ENCODE data around the gene TECR.

DNA sequence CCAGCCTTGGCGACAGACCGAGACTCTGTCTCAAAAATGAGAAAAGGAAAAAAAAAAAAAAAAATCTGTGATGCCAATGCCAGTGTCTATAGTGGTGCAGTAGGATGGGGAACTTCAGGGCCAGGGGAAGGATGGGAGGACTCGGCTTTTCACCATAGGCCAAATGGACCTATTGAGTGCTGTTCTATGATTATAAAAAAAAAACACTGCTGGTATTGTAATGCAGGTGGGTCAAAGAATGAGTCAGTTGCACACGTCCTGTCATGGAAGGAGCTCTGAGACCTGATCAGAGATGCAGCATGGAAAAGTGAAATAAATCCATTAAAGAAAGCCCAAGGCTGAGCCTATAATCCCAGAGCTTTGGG lies 18.2 kb upstream of the TECR start:
- TF ChIP-seq, protein P1, sequence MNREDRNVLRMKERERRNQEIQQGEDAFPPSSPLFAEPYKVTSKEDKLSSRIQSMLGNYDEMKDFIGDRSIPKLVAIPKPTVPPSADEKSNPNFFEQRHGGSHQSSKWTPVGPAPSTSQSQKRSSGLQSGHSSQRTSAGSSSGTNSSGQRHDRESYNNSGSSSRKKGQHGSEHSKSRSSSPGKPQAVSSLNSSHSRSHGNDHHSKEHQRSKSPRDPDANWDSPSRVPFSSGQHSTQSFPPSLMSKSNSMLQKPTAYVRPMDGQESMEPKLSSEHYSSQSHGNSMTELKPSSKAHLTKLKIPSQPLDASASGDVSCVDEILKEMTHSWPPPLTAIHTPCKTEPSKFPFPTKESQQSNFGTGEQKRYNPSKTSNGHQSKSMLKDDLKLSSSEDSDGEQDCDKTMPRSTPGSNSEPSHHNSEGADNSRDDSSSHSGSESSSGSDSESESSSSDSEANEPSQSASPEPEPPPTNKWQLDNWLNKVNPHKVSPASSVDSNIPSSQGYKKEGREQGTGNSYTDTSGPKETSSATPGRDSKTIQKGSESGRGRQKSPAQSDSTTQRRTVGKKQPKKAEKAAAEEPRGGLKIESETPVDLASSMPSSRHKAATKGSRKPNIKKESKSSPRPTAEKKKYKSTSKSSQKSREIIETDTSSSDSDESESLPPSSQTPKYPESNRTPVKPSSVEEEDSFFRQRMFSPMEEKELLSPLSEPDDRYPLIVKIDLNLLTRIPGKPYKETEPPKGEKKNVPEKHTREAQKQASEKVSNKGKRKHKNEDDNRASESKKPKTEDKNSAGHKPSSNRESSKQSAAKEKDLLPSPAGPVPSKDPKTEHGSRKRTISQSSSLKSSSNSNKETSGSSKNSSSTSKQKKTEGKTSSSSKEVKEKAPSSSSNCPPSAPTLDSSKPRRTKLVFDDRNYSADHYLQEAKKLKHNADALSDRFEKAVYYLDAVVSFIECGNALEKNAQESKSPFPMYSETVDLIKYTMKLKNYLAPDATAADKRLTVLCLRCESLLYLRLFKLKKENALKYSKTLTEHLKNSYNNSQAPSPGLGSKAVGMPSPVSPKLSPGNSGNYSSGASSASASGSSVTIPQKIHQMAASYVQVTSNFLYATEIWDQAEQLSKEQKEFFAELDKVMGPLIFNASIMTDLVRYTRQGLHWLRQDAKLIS (CRISPR knock-in tag; IDR thresholded peaks at IDR 0.05): no peak
- TF ChIP-seq POLR2AphosphoS2 (IDR thresholded peaks at IDR 0.05; ENCODE audit: low read length): no peak
- no peak for TF ChIP-seq ZNF253 (CRISPR knock-in tag; conservative IDR thresholded peaks at IDR 0.05)
- TF ChIP-seq TAF1 (IDR thresholded peaks at IDR 0.05; ENCODE audit: control insufficient read depth, extremely low read depth, insufficient read depth, low read length, severe bottlenecking): no peak
- TF ChIP-seq, protein P2, sequence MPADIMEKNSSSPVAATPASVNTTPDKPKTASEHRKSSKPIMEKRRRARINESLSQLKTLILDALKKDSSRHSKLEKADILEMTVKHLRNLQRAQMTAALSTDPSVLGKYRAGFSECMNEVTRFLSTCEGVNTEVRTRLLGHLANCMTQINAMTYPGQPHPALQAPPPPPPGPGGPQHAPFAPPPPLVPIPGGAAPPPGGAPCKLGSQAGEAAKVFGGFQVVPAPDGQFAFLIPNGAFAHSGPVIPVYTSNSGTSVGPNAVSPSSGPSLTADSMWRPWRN (IDR thresholded peaks at IDR 0.05; ENCODE audit: low read depth): no peak
- no peak for TF ChIP-seq ZKSCAN1 (IDR thresholded peaks at IDR 0.05; ENCODE audit: low read depth, low read length)
- TF ChIP-seq TCF7 (IDR thresholded peaks at IDR 0.05; ENCODE audit: borderline replicate concordance): no peak
- TF ChIP-seq, protein P3, sequence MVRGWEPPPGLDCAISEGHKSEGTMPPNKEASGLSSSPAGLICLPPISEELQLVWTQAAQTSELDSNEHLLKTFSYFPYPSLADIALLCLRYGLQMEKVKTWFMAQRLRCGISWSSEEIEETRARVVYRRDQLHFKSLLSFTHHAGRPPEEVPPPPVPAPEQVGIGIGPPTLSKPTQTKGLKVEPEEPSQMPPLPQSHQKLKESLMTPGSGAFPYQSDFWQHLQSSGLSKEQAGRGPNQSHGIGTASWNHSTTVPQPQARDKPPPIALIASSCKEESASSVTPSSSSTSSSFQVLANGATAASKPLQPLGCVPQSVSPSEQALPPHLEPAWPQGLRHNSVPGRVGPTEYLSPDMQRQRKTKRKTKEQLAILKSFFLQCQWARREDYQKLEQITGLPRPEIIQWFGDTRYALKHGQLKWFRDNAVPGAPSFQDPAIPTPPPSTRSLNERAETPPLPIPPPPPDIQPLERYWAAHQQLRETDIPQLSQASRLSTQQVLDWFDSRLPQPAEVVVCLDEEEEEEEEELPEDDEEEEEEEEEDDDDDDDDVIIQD (CRISPR knock-in tag; IDR thresholded peaks at IDR 0.05): no peak
